Breast epithelium (tissue), 4 donors: Measurements from ENCODE around the gene CIZ1. TPM values are rescaled to one million over a fixed set of nuclear protein-coding genes. Genes with fewer than 3 reads are reported as not detected.
A peak's percentile ranks its signal among the peaks of the same experiment; 100 is the strongest.

Source experiments
- DNase-seq, 2 donors: peaks; one replicate each; pipeline ENCODE4 v3.0.0-alpha.2; 2019; ENCODE audit warnings: low spot score in 2 of 2
- H3K27ac ChIP-seq, 2 donors: fragments of 200-600 bp; sonication (generic) in 1 of 2; one replicate each; pipeline ENCODE4 v1.5.1; 2016 to 2019; ENCODE audit warnings: mild to moderate bottlenecking in 1 of 2
- H3K27me3 ChIP-seq, 2 donors: fragments of 200-600 bp; sonication (generic) in 1 of 2; one replicate each; pipeline versions ENCODE4 v1.5.1 to v1.6.0; 2017 to 2019; ENCODE audit warnings: control low read depth in 1 of 2, mild to moderate bottlenecking in 1 of 2
- H3K36me3 ChIP-seq: fragments of 200-600 bp; one replicate; pipeline ENCODE4 v1.5.1; 2019
- H3K4me1 ChIP-seq, 2 donors: fragments of 200-600 bp; sonication (generic); one replicate each; pipeline ENCODE4 v1.5.1; 2016 to 2019; ENCODE audit warnings: control low read depth in 1 of 2
- H3K4me3 ChIP-seq, 3 donors: fragments of 200-600 bp; sonication (generic); 1 replicate in 2 of 3; 2 replicates in 1 of 3; pipeline ENCODE4 v1.5.1; 2016 to 2019; ENCODE audit warnings: mild to moderate bottlenecking in 3 of 3, moderate library complexity in 2 of 3
- H3K9me3 ChIP-seq, 2 donors: fragments of 200-600 bp; sonication (generic) in 1 of 2; one replicate each; pipeline ENCODE4 v1.5.1; 2016 to 2019; ENCODE audit warnings: control low read depth in 1 of 2
- CTCF ChIP-seq, 3 donors: fragments of 450-650 bp; IDR thresholded peaks; one replicate each; pipeline ENCODE4 v1.5.1; 2016 to 2017; ENCODE audit warnings: antibody characterized with exemption in 3 of 3, mild to moderate bottlenecking in 3 of 3, moderate library complexity in 3 of 3
- POLR2A ChIP-seq: fragments of 450-650 bp; IDR thresholded peaks from one replicate; pipeline ENCODE4 v1.6.1; 2016; ENCODE audit warnings: antibody characterized with exemption, mild to moderate bottlenecking, moderate library complexity
- POLR2AphosphoS5 ChIP-seq, 3 donors: sonication (generic); formaldehyde crosslinking; IDR thresholded peaks; one replicate each; pipeline ENCODE4 v1.6.1; 2017; ENCODE audit warnings: antibody characterized with exemption in 3 of 3
- intact Hi-C: fragments of 100-400 bp; cut with DNase I; formaldehyde crosslinking; loops from one replicate; pipeline ENCODE4 v1.15.1; 2023; ENCODE audit warnings: low total_unique reads
- total RNA-seq, 3 donors: library from RNA; depleted of rRNA; stranded (reverse); fragments of >200 nt; gene quantifications; one replicate each; pipeline ENCODE4 v1.1.0, GENCODE V29; 2016

CIZ1 gene
- total RNA-seq, 3 donors from 2014 or later = 54.1 to 71.8 (median 58.4) TPM

- Histone ChIP-seq H3K4me3 (no peak overlapping the region), H3K9me3 (no peaks in the 10 kb centered on the region), H3K27ac (no peak overlapping the region), H3K27me3 (no peaks in the 10 kb centered on the region), H3K4me1 (no peaks in the 10 kb centered on the region), H3K36me3 (no peaks in the 10 kb centered on the region)
- TF ChIP-seq POLR2AphosphoS5 (IDR thresholded peaks at IDR 0.05) (no peak), POLR2A (no peak), CTCF (IDR thresholded peaks at IDR 0.05) (no peak)
- no peak for DNase-seq
- intact Hi-C loops = no loop called here
Observed at GRCh38 chr9:128206484-128206883, 15.1 kb upstream of the CIZ1 start.

GRCh38 chr9:128205296-128205944 lies 14.0 kb upstream of the CIZ1 start:
- Histone ChIP-seq H3K36me3 (no peaks in the 10 kb centered on the region), H3K9me3 (no peaks in the 10 kb centered on the region), H3K27ac (peak overlapping the region in 1 of 2 donors; percentile 41), H3K4me1 (no peaks in the 10 kb centered on the region), H3K4me3 (no peak overlapping the region), H3K27me3 (no peaks in the 10 kb centered on the region)
- intact Hi-C loops = no loop called here
- DNase-seq = no peak
- TF ChIP-seq POLR2A = no peak
- TF ChIP-seq CTCF (IDR thresholded peaks at IDR 0.05) = no peak
- no peak for TF ChIP-seq POLR2AphosphoS5 (IDR thresholded peaks at IDR 0.05)

GRCh38 chr9:128204858-128205257 lies 13.5 kb upstream of the CIZ1 start:
- Histone ChIP-seq H3K36me3 (no peaks in the 10 kb centered on the region), H3K9me3 (no peaks in the 10 kb centered on the region), H3K27ac (peak overlapping the region in 1 of 2 donors; percentile 41), H3K4me1 (no peaks in the 10 kb centered on the region), H3K27me3 (no peaks in the 10 kb centered on the region), H3K4me3 (peak overlapping the region; percentile 65 to 76 (median 75))
- no peak for TF ChIP-seq POLR2A
- intact Hi-C loops = no loop called here
- no peak for DNase-seq

- no peaks in the 10 kb centered on the region for H3K4me1 ChIP-seq
- no peaks in the 10 kb centered on the region for H3K36me3 ChIP-seq
- peak overlapping the region; percentile 33 to 41 for H3K27ac ChIP-seq
- peak overlapping the region; percentile 65 to 76 (median 75) for H3K4me3 ChIP-seq
- TF ChIP-seq POLR2A (no peak), CTCF (IDR thresholded peaks at IDR 0.05) (no peak), POLR2AphosphoS5 (IDR thresholded peaks at IDR 0.05) (peak in 1 of 3 donors; percentile 17)
- no peaks in the 10 kb centered on the region for H3K27me3 ChIP-seq
- intact Hi-C loops = no loop called here
- no peaks in the 10 kb centered on the region for H3K9me3 ChIP-seq
- no peak for DNase-seq
Observed at GRCh38 chr9:128203707-128204551, 12.6 kb upstream of the CIZ1 start.

- peak within 1 kb of the TSS; percentile 33 to 70 for H3K27ac ChIP-seq
- TF ChIP-seq POLR2AphosphoS5 (IDR thresholded peaks at IDR 0.05) (no peak), CTCF (IDR thresholded peaks at IDR 0.05) (peak in 2 of 3 donors; percentile 17 to 95)
- H3K9me3 ChIP-seq = no peaks in the 10 kb centered on the region
- no peak for DNase-seq
- intact Hi-C loops = no loop called here
- H3K4me3 ChIP-seq = peak within 1 kb of the TSS; percentile 65 to 76 (median 75)
- no peaks in the 10 kb centered on the region for H3K27me3 ChIP-seq
- no peaks in the 10 kb centered on the region for H3K4me1 ChIP-seq
- no peaks in the 10 kb centered on the region for H3K36me3 ChIP-seq
Observed at GRCh38 chr9:128203024-128203706, 11.8 kb upstream of the CIZ1 start, which contains the start of gene DNM1. DNM1 (plus strand) TSS chr9:128203379; CDS start chr9:128203471, 92 bp downstream.
